GM18499 (cell line): ENCODE measurements around the gene SNRPB2.

Experiments
- ATAC-seq: cut with Tn5 transposase; IDR thresholded peaks from one replicate; pipeline ENCODE4 v1.9.1; 2021; ENCODE audit warnings: moderate number of reproducible peaks; ENCODE audit not compliant: insufficient read depth, unreplicated experiment

The SNRPB2 gene

DNA sequence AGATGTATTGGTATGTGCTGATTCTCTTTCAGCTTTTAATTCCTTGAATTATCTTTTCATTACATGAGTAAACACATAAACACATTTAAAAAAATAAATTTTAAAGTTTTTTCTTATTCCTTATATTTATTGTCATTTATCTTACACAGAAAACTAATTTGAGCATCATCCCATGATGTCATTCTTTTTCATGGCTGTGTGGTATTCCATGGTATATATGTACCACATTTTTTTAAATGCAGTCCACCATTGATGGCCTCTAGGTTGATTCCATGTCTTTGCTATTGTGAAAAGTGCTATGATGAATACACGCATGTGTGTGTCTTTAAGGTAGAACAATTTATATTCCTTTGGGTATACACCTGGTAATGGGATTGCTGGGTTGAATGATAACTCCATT is 51.7 kb downstream of the SNRPB2 start:
- no peak for ATAC-seq

GRCh38 chr20:16785226-16785625 is 55.4 kb downstream of the SNRPB2 start:
- ATAC-seq = no peak
